ENCODE results near the gene IL15RA.
"Not testable (repeated sequence)": the region's sequence is repeated elsewhere in the genome, so short reads cannot be mapped to it uniquely, and the experiment has no call there.

Gene IL15RA

DNA sequence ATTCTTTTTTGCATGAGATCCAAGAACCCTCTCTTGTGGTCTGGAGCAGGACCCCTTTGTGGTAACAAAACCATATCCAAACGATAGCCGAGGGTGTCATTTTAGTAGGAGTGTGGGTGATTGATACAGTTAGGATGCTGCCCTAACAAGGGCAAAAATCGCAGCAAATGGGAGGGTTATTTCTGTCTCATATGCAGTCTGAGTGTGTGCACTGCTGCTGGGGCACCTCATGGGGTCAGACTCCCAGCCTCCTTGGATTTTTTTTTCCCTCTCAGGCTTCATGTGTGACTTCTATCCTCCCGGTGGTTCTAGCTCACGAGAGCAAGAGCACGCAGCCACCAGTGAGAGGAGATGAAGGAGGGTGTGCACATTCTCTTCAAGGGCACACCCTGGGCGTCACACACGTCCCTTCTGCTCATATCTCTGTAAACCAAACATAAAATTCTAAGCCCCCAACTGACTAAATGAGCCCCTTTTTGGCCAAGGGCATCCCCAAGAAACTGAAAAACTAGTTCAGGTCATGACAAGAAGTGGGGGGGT, 28.6 kb upstream of the IL15RA start:
- DNase-seq, result no peak

DNA sequence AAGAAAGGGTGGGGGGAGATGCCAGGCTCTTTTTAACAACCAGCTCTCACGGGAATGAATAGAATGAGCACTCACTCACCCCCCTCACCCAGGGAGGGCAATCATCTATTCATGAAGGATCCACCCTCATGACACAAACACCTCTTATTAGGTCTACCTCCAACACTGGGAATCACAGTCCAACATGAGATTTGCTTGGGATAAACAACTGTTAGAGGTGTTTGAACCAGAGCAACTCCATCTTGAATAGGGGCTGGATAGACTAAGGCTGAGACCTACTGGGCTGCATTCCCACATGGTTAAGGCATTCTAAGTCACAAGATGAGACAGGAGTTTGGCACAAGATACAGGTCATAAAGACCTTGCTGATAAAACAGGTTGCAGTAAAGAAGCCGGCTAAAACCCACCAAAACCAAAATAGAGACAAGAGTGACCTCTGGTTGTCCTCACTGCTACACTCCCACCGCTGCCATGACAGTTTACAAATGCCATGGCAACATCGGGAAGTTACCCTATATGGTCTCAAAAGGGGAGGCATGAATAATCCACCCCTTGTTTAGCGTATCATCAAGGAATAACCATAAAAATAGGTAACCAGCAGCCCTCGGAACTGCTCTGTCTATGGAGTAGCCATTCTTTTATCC, 27.9 kb upstream of the IL15RA start:
- not testable (repeated sequence) for DNase-seq

- DNase-seq, result no peak
Observed at GRCh38 chr10:6002809-6003510, 25.6 kb upstream of the IL15RA start.

- no peak for DNase-seq
Observed at GRCh38 chr10:5999440-6000165, 22.3 kb upstream of the IL15RA start.

DNA sequence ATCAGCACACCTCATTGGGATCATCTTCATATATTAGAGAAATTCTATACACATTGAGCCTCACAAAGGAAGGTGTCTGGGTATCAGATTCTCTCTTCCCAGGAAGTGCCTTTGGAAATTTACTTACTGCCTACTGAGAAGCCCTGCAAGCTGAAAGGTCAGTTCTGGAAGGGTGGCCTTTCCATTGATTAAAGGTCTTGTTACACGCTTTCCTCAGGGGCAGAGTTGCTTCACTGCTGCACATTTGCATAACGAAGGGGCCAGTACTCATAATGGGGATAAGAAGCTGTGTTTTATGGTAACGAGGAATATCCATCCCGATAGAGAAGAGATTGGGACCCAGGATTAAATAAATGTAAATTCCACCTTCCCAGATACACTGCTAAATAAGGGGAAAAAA, 19.4 kb upstream of the IL15RA start:
- DNase-seq, result no peak

- no peak for DNase-seq
Observed at GRCh38 chr10:5992398-5992797, 15.1 kb upstream of the IL15RA start.

DNA sequence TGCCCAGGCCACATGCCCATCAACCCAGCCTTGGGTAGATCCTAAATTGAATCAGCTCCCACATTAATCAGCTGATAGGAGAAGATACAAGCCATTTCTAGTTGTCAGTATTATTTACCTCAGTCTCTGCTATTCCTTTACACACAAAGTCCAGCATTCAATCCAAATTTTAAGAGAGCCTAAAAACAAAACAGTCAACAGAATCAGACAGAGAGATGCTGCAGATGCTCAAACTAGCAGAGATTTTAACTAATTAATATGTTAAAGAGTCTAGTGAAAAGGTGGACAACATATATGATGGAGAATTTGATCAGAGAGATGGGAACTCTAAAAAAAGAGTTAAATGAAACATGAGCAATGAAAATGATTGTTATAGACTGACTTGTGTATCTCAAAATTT, 14.4 kb upstream of the IL15RA start:
- DNase-seq, result no peak

DNA sequence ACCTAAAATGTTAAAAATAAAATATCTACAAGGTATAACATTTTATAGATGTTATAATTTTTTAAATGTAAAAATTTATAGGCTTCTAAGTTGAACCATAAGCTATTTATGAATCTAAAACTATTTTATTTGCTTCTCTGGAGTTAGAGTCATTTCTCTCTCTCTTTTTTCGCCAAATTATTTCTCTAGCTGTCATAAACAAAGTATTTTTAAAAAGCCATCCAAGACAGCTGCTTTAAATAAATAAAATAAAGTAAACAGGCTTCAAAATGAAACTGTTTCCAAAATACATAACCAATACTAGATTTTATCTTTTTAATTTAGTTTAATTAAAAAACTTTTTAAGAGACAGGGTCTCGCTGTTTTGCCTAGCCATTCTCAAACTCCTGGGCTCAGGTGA, 12.4 kb upstream of the IL15RA start:
- DNase-seq, result no peak

DNA sequence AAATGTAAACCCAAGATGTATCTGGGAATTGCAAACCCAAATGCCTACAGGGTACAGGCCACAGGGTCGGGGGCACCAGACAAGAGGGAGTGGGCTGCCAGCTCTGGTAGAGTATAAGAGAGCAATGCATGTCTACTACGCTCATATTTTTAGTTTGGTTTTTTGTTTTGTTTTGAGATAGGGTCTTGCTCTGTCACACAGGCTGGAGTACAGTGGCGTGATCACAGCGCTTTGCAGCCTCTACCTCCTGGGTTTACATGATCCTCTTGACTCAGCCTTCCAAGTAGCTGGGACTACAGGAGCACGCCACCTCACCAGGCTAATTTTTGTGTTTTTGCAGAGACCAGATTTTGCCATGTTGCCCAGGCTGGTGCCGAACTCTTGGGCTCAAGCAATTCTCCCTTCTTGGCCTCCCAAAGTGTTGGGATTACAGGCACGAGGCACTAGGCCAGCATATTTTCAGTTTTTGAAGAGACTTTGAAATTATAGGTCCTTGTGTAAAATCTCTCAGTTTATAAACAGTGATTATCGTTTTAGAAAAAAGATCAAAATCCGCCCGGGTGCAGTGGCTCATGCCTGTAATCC, 11.1 kb upstream of the IL15RA start:
- DNase-seq, result no peak

DNA sequence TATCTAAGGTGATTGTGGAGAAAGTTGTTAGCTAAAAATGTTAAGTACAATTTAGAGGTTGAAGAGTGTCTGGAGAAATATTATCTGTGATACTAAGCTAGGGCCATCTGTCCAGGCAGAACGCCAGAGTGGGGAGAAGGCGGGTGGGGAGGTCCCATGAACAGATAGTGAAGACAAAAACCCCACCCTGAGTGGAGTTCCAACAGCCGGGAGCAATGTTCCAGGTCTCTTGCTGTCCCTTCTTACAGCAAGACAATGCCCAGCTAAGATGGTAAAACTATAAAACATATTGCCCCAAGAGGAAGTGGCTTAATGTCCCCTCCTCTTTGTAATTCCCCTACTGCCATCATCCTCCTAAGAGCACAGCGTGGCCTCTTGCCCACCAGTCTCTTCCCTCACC, 10.4 kb upstream of the IL15RA start:
- no peak for DNase-seq

GRCh38 chr10:5985029-5985428, 7.7 kb upstream of the IL15RA start:
- DNase-seq, result no peak

- no peak for DNase-seq
Observed at GRCh38 chr10:5983774-5984173, 6.4 kb upstream of the IL15RA start.

- DNase-seq, result no peak
Observed at GRCh38 chr10:5981529-5981928, 4.2 kb upstream of the IL15RA start.

- no peak for DNase-seq
Observed at GRCh38 chr10:5978230-5978489, 817 bp upstream of the IL15RA start.

DNA sequence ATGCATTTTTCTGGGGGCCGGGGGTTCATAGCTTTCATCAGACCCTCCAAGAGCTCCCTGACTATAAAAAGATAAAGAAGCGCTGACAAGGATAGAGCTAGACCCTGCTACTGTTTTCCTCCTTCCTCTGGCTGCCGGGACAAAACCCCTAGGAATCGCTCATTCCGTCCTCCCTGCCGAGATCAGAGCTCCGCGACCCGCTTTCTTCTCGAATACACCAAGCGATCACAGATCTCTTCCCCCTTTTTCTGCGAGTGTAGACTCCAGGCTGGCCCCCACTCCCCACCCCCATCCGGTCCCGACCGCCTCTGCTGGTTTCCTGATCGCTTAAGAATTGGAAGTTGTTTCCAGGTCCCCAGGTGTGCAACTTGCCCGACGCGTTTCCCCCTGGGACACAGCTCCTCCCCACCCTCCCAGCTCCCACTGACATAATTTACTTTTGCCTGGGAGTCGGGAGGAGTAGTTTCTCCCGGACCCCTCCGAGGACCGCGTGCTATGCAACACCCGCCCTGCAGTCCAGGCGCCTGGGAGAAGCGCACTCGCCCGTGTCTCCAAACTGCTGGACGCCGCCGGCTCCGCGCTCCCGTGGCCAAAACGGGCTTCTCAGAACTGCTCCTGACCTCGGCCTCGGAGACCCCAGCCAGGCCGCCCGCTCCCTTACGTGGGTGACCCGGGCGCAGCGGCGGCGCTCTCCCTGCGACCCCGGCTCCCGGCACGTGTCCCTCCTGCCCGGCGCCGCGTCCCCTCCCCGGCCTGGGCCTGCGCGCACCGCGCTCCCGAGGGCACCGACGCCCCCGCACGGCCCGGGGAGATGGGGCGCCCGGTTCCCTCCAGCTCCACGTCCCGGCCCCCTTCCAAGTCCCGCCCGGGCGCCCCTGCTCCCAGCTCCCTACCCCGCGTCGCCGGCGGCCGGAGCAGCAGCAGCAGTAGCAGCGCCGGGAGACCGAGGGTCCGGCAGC, 552 bp downstream of the IL15RA start:
- DNase-seq, result peak; percentile 41

- no peak for DNase-seq
Observed at GRCh38 chr10:5975641-5976473, 1.5 kb downstream of the IL15RA start.

GRCh38 chr10:5973069-5973468, 4.3 kb downstream of the IL15RA start:
- no peak for DNase-seq

DNA sequence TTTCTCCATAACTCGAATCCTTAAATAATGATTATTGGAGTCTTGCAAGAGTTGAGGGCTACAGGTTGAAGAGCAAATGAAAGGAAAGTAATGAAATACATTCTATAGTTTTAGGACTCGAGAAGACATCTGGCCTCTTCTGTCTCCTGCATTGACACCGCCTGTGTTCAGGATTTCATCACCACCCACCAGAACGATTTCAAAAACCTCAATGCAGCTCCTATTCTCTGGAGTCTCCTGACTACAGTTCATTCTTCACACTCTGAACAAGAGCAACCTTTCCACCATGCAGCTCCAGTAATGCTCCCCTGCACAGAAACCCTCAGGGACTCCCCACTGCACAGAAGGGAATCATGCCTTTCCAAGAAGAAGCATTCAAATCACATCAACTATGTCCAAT, 5.5 kb downstream of the IL15RA start:
- no peak for DNase-seq

DNA sequence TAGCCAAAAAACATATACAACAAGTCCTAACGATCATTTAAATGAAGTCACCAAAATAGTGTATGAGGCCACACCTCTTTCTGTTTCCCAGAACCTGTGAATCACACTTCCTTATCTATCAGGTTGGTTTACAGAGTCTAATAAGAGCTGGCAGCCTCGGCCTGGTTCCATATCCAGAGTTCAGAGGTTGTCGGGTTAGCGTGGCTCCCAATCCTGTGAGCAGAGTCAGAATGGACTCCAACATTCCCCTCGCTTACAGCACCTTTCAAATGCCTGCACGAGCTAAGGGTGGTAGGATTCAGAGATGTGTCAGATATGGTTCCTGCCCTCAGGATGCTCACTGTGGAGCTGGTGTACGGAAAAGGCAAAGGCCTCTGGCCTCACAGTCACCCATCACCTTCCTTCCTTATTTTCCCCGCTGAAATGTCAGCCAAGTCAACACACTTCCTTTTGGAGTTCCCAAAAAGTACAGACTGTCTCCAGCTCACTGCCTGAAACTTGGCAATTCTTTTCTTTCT, 6.0 kb downstream of the IL15RA start:
- no peak for DNase-seq

- DNase-seq, result no peak
Observed at GRCh38 chr10:5970527-5970926, 6.8 kb downstream of the IL15RA start.

- no peak for DNase-seq
Observed at GRCh38 chr10:5970066-5970465, 7.3 kb downstream of the IL15RA start.

Data from fibroblast of skin of back (primary cell).